GM12891 (cell line): ENCODE results near the gene PTPRD.

Experiments
- PAX5 ChIP-seq: IDR thresholded peaks from 2 replicates; pipeline ENCODE4 v1.6.1; 2011; ENCODE audit warnings: low read length, moderate library complexity, mild to moderate bottlenecking; ENCODE audit not compliant: insufficient read depth, severe bottlenecking
- POLR2A ChIP-seq: IDR thresholded peaks from 2 replicates; pipeline ENCODE4 v1.6.1; 2011; ENCODE audit warnings: low read depth, low read length, control low read depth
- POLR2AphosphoS5 ChIP-seq: IDR thresholded peaks from 2 replicates; pipeline ENCODE4 v1.6.1; 2011; ENCODE audit warnings: low read depth, low read length, control low read depth
- POU2F2 ChIP-seq: IDR thresholded peaks from 2 replicates; pipeline ENCODE4 v1.6.1; 2011; ENCODE audit warnings: low read depth, mild to moderate bottlenecking, control low read depth, low read length, moderate library complexity
- SPI1 ChIP-seq: IDR thresholded peaks from 2 replicates; pipeline ENCODE4 v1.6.1; 2011; ENCODE audit warnings: low read depth, low read length, control low read depth
- TAF1 ChIP-seq: IDR thresholded peaks from 2 replicates; pipeline ENCODE4 v1.6.1; 2011; ENCODE audit warnings: low read depth, low read length, control low read depth

DNA sequence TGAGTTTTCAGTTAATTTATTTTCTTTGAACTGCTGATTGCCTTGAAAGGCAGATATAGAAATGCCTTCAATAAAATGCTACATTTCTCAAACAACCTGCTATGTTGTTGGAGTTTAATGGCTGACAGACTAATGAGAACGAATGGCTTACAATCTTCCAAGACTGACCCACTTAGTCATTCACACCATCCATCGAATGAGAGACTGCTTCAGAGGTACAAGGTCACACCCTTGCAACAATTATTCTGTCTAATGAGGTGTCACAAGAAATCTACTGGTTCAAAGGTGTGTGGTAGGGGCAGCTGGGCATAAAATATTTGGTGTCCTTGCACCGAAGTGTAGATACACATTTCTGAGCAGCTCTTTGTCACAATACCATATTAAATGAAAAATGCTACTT lies 18.3 kb downstream of the PTPRD start:
- TF ChIP-seq POLR2AphosphoS5: no peak
- no peak for TF ChIP-seq POLR2A
- no peak for TF ChIP-seq TAF1
- no peak for TF ChIP-seq POU2F2
- TF ChIP-seq SPI1: no peak
- no peak for TF ChIP-seq PAX5
